ENCODE results near the gene S100A2.

Gene S100A2

DNA sequence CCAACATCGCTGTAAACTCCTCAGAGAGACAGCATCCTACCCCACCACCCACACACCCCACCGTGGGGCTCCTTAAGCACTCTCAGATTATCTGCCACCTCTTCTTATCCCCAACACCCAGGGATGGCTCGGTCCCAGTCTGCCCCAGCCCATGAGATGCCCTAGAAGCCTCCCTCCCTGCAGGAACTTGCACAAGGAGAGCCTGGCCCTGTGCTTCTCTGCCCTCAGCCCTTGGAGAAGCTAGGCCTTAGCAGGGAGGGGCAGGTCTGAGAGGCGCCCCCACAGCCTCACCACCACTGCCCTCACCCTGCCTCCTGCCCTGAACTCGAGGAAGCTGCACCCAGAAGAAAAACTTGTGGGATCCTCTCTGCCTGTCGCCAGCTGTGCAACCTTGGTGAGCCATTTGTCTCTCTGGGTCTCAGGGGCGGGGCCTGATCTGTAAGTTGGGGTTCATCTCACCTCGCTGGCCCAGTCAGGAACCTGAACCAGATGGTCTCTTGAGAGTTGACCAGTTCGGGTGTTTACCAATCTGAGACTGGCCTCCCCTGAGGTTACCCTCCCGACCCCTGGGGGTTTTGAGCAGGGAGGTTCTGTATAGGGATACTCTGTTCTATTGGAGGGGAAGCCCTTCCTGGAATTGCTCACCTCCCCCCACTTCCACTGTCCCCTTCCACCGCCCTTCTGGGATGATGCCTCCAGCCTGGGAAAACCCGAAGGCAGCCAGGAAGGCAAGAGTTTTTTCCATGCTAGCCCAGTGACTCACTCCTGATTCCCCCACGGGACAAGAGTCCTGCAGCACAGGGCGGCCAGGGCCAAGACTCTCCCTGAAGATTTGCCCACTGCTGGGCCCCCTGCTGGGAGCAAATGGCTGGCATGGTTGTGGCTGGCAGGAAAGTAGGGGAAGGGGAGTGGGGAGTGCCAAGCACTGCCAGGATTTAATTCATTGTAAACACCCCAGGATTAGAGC is 16.6 kb downstream of the S100A2 start, which contains the start of gene S100A3:
S100A3 (minus strand) TSS at position 537 of the 967 bp plus-strand sequence. CDS start 773 bp downstream, outside the sequence.
- Histone ChIP-seq H2BK5ac (ENCODE audit: low read depth, low read length, poor library complexity) (peak within 1 kb of the TSS; percentile 97), H3K79me2 (ENCODE audit: control insufficient read depth, insufficient read depth, low read length, poor library complexity) (peaks cover 18% of the 10 kb centered on the region), H4K91ac (ENCODE audit: low read depth, low read length) (peak within 1 kb of the TSS; percentile 100), H4K8ac (ENCODE audit: low read depth, low read length) (peak within 1 kb of the TSS; percentile 87), H3K4me2 (ENCODE audit: low read length) (peak within 1 kb of the TSS; percentile 34), H2AFZ (ENCODE audit: insufficient read depth, low read length, poor library complexity) (peak within 1 kb of the TSS; percentile 76), H3K18ac (ENCODE audit: low read length) (peak within 1 kb of the TSS; percentile 98), H3K27ac (ENCODE audit: low read depth, low read length) (peak within 1 kb of the TSS; percentile 80), H3K14ac (ENCODE audit: low read length) (peak within 1 kb of the TSS; percentile 97), H2AK5ac (ENCODE audit: low read length) (peak within 1 kb of the TSS; percentile 96), H3K4me3 (ENCODE audit: low read depth, low read length) (no peak within 1 kb of the TSS), H3K79me1 (ENCODE audit: low read length) (peaks cover 71% of the 10 kb centered on the region), H3K4me1 (ENCODE audit: control insufficient read depth in 1 of 2, insufficient read depth in 2 of 2, low read length in 2 of 2) (peaks cover 71% of the 10 kb centered on the region in 2 experiments), H2BK12ac (ENCODE audit: low read length) (peak within 1 kb of the TSS; percentile 98), H3K9me3 (ENCODE audit: insufficient read depth, low read depth, low read length) (no peaks in the 10 kb centered on the region), H4K12ac (ENCODE audit: low read depth, low read length) (peak within 1 kb of the TSS; percentile 81), H3K36me3 (ENCODE audit: control insufficient read depth in 1 of 2, insufficient read depth in 2 of 2, low read length in 2 of 2) (peaks cover 2 to 3% of the 10 kb centered on the region in 2 experiments), H3K4ac (ENCODE audit: low read depth, low read length) (peak within 1 kb of the TSS; percentile 95), H3K9ac (ENCODE audit: low read length) (no peak within 1 kb of the TSS), H3K27me3 (ENCODE audit: insufficient read depth, low read length) (no peaks in the 10 kb centered on the region), H2BK120ac (ENCODE audit: insufficient read depth, low read length, poor library complexity) (peak within 1 kb of the TSS; percentile 99), H3K23ac (ENCODE audit: low read length) (no peak within 1 kb of the TSS)
- DNase-seq = peak; percentile 70 to 77
- no CpG with 5 or more reads among the region's 14 CpGs for WGBS (ENCODE audit: extremely low coverage, insufficient coverage, insufficient read length)

DNA sequence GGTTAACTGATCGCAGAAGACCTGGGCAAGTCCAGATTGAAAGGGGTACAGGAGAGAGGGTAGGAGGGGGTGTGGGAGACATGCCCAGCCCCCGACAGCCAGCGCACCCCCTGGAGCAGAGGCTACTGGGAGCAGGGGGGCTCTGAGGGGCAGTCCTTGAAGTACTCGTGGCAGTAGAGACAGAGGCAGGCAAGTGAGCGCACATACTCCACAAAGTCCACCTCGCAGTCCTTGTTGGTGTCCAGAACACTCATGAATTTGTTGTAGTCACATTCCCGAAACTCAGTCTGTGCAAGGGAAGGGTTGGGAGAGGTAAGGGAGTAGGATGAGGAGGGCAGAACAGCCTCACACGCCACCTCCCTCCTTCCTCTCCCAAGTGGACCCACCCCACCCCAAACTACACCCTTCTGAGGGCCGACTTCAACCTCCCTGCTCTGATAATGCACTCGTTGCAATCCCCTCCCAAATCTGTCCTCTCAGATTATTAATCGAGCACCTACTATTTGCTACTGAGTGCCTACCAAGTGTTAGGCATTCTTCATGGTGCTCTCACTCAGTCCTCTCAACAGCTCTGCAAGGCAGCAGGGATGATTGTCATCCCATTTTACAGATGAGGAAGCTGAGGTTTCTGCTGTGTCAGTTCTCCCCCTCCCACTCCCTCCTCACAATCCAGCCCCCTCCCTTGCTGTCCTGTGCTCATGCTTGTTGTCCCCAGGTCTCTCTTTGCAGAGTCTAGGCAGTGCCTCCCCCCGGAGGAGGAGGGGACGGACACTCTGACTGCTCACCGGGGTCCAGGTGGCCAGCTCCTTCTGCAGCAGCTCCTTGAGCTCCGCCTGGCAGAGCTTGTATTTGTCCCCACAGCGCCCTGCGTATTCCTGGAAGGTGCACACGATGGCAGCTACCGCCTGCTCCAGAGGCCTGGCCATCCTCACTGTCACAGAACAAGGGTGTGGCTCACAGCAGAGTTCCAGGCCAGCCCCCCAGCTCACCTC is 17.8 kb downstream of the S100A2 start:
- DNase-seq = no peak
- Histone ChIP-seq H3K36me3 (ENCODE audit: control insufficient read depth in 1 of 2, insufficient read depth in 2 of 2, low read length in 2 of 2) (peaks cover 2 to 3% of the 10 kb centered on the region in 2 experiments), H3K4me3 (ENCODE audit: low read depth, low read length) (no peak overlapping the region), H3K4me1 (ENCODE audit: control insufficient read depth in 1 of 2, insufficient read depth in 2 of 2, low read length in 2 of 2) (peaks cover 62 to 70% of the 10 kb centered on the region in 2 experiments), H2BK12ac (ENCODE audit: low read length) (peak overlapping the region; percentile 89), H3K79me1 (ENCODE audit: low read length) (peaks cover 70% of the 10 kb centered on the region), H4K91ac (ENCODE audit: low read depth, low read length) (peak overlapping the region; percentile 100), H3K9ac (ENCODE audit: low read length) (no peak overlapping the region), H4K12ac (ENCODE audit: low read depth, low read length) (no peak overlapping the region), H2BK120ac (ENCODE audit: insufficient read depth, low read length, poor library complexity) (peak overlapping the region; percentile 85), H3K18ac (ENCODE audit: low read length) (peak overlapping the region; percentile 64), H3K27ac (ENCODE audit: low read depth, low read length) (peak overlapping the region; percentile 80), H3K9me3 (ENCODE audit: insufficient read depth, low read depth, low read length) (no peaks in the 10 kb centered on the region), H3K23ac (ENCODE audit: low read length) (no peak overlapping the region), H3K4ac (ENCODE audit: low read depth, low read length) (peak overlapping the region; percentile 56), H3K4me2 (ENCODE audit: low read length) (peak overlapping the region; percentile 20), H2AK5ac (ENCODE audit: low read length) (peak overlapping the region; percentile 87), H3K14ac (ENCODE audit: low read length) (peak overlapping the region; percentile 76), H3K79me2 (ENCODE audit: control insufficient read depth, insufficient read depth, low read length, poor library complexity) (peaks cover 18% of the 10 kb centered on the region), H2AFZ (ENCODE audit: insufficient read depth, low read length, poor library complexity) (peak overlapping the region; percentile 27), H4K8ac (ENCODE audit: low read depth, low read length) (peak overlapping the region; percentile 63), H2BK5ac (ENCODE audit: low read depth, low read length, poor library complexity) (peak overlapping the region; percentile 97), H3K27me3 (ENCODE audit: insufficient read depth, low read length) (no peaks in the 10 kb centered on the region)
- no CpG with 5 or more reads among the region's 19 CpGs for WGBS (ENCODE audit: extremely low coverage, insufficient coverage, insufficient read length)

DNA sequence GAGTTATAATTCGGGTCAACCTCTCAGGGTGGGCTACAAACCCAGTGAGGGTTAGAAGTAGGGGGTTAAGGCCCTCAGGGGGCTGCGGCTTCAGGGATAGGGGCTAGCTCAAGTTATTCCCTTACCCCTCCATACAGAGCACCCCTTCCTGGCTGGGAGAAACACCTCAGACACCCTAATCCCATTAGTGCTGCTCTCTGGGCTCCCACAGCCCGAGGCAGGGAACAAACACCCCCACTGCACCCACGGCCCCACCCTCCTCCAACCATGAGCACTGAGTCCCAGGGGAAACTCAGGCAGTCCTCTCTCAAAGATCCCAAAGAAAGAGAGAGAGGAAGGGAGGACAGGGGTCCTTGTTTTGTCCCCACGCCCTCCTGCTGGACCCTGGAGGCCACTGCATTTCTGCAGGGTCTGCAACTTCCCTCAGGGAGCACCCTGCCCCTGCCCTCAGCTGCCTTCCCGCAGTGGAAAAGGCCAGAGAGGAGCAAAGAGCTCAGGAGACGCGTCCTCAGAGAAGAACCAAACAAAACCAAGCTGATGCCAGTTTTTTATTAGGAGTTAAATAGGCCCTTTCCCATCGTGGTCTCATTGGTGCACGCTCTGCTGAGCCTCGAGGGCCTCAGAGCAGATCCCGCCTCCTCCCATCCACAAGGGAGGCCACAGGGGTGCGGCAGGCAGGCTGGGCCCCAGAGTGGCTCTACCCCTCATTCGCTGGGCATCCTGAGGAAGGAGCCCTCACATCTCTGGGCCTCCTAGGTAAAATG is 18.7 kb downstream of the S100A2 start:
- Histone ChIP-seq H3K14ac (ENCODE audit: low read length) (peak overlapping the region; percentile 76), H3K4ac (ENCODE audit: low read depth, low read length) (peak overlapping the region; percentile 56), H4K91ac (ENCODE audit: low read depth, low read length) (peak overlapping the region; percentile 100), H3K4me3 (ENCODE audit: low read depth, low read length) (no peak overlapping the region), H3K9ac (ENCODE audit: low read length) (peak overlapping the region; percentile 44), H2BK12ac (ENCODE audit: low read length) (peak overlapping the region; percentile 89), H2BK5ac (ENCODE audit: low read depth, low read length, poor library complexity) (peak overlapping the region; percentile 63), H2BK120ac (ENCODE audit: insufficient read depth, low read length, poor library complexity) (peak overlapping the region; percentile 85), H2AFZ (ENCODE audit: insufficient read depth, low read length, poor library complexity) (no peak overlapping the region), H4K12ac (ENCODE audit: low read depth, low read length) (peak overlapping the region; percentile 9), H3K4me1 (ENCODE audit: control insufficient read depth in 1 of 2, insufficient read depth in 2 of 2, low read length in 2 of 2) (peaks cover 61 to 69% of the 10 kb centered on the region in 2 experiments), H3K18ac (ENCODE audit: low read length) (peak overlapping the region; percentile 64), H3K79me1 (ENCODE audit: low read length) (peaks cover 70% of the 10 kb centered on the region), H2AK5ac (ENCODE audit: low read length) (peak overlapping the region; percentile 94), H4K8ac (ENCODE audit: low read depth, low read length) (peak overlapping the region; percentile 64), H3K27me3 (ENCODE audit: insufficient read depth, low read length) (no peaks in the 10 kb centered on the region), H3K27ac (ENCODE audit: low read depth, low read length) (no peak overlapping the region), H3K23ac (ENCODE audit: low read length) (no peak overlapping the region), H3K36me3 (ENCODE audit: control insufficient read depth in 1 of 2, insufficient read depth in 2 of 2, low read length in 2 of 2) (peaks cover 2 to 3% of the 10 kb centered on the region in 2 experiments), H3K9me3 (ENCODE audit: insufficient read depth, low read depth, low read length) (no peaks in the 10 kb centered on the region), H3K4me2 (ENCODE audit: low read length) (no peak overlapping the region), H3K79me2 (ENCODE audit: control insufficient read depth, insufficient read depth, low read length, poor library complexity) (peaks cover 18% of the 10 kb centered on the region)
- no peak for DNase-seq
- WGBS (ENCODE audit: extremely low coverage, insufficient coverage, insufficient read length) = no CpG with 5 or more reads among the region's 14 CpGs
